HS-27A (cell line): ENCODE data around the gene TIMM21.

Source experiments
- DNase-seq: peaks from one replicate; pipeline ENCODE4 v3.0.0-alpha.2; 2012; ENCODE audit warnings: low read depth, missing footprints

Gene TIMM21

GRCh38 chr18:74194691-74195090 lies 46.4 kb downstream of the TIMM21 start:
- DNase-seq, result no peak

GRCh38 chr18:74196220-74197119 lies 48.1 kb downstream of the TIMM21 start:
- no peak for DNase-seq

GRCh38 chr18:74197705-74198341 lies 49.5 kb downstream of the TIMM21 start:
- no peak for DNase-seq

GRCh38 chr18:74198453-74198852 lies 50.1 kb downstream of the TIMM21 start:
- DNase-seq, result no peak

GRCh38 chr18:74200780-74201179 lies 52.5 kb downstream of the TIMM21 start:
- no peak for DNase-seq

GRCh38 chr18:74203811-74204210 lies 55.5 kb downstream of the TIMM21 start:
- no peak for DNase-seq

GRCh38 chr18:74204526-74205152 lies 56.3 kb downstream of the TIMM21 start:
- DNase-seq, result no peak
